ENCODE measurements around the gene LMLN. TPM values are rescaled to one million over a fixed set of nuclear protein-coding genes. Genes with fewer than 3 reads are reported as not detected.
"Not testable (repeated sequence)": the region's sequence is repeated elsewhere in the genome, so short reads cannot be mapped to it uniquely, and the experiment has no call there.

The LMLN gene
- total RNA-seq, 2 experiments from 2014 or later = 1.5 to 1.7 TPM

GRCh38 chr3:197949778-197950676, 10.0 kb upstream of the LMLN start, which contains the start of gene RPL35A:
Gene RPL35A, plus strand, starts transcription at chr3:197950190. Its CDS starts 778 bp downstream, at chr3:197950968.
- Mint-ChIP-seq H3K4me1 (peaks cover 41% of the 10 kb centered on the region), H3K9me3 (ENCODE audit: low read depth) (no peaks in the 10 kb centered on the region), H3K4me3 (peak within 1 kb of the TSS; percentile 98), H3K36me3 (peaks cover 43% of the 10 kb centered on the region), H3K27ac (peak within 1 kb of the TSS; percentile 97), H3K27me3 (no peaks in the 10 kb centered on the region)
- ATAC-seq = peak; percentile 89
- CTCF ChIA-PET = interaction anchor here (1.0 to 1.8 kb wide), 4 partner anchors 7 to 130 kb away, joined by 4 to 6 read pairs (median 4); no protein-coding TSS in a partner anchor
- DNase-seq = peak; percentile 89

GRCh38 chr3:197950677-197951061, 9.3 kb upstream of the LMLN start:
- DNase-seq = no peak
- Mint-ChIP-seq H3K9me3 (ENCODE audit: low read depth) (no peaks in the 10 kb centered on the region), H3K4me1 (peaks cover 41% of the 10 kb centered on the region), H3K27me3 (no peaks in the 10 kb centered on the region), H3K36me3 (peaks cover 47% of the 10 kb centered on the region), H3K4me3 (peak overlapping the region; percentile 98), H3K27ac (peak overlapping the region; percentile 97)
- no peak for ATAC-seq
- CTCF ChIA-PET = interaction anchor here (1.0 to 1.2 kb wide), 2 partner anchors 8 to 44 kb away, joined by 4 to 5 read pairs; no protein-coding TSS in a partner anchor

GRCh38 chr3:197951392-197951990, 8.5 kb upstream of the LMLN start:
- peak overlapping the region; percentile 97 for H3K27ac Mint-ChIP-seq
- DNase-seq (no peak), ATAC-seq (no peak)
- CTCF ChIA-PET = interaction anchor here (1.0 to 1.3 kb wide), 3 partner anchors 8 to 46 kb away, joined by 4 to 7 read pairs (median 5); no protein-coding TSS in a partner anchor
- no peaks in the 10 kb centered on the region for H3K9me3 Mint-ChIP-seq (ENCODE audit: low read depth)
- H3K4me3 Mint-ChIP-seq = peak overlapping the region; percentile 98
- no peaks in the 10 kb centered on the region for H3K27me3 Mint-ChIP-seq
- peaks cover 52% of the 10 kb centered on the region for H3K36me3 Mint-ChIP-seq
- H3K4me1 Mint-ChIP-seq = peaks cover 45% of the 10 kb centered on the region

- no peaks in the 10 kb centered on the region for H3K27me3 Mint-ChIP-seq
- peaks cover 51% of the 10 kb centered on the region for H3K4me1 Mint-ChIP-seq
- peak overlapping the region; percentile 60 for H3K27ac Mint-ChIP-seq
- H3K9me3 Mint-ChIP-seq (ENCODE audit: low read depth) = no peaks in the 10 kb centered on the region
- DNase-seq = no peak
- CTCF ChIA-PET = interaction anchor here (1.3 kb wide), 1 partner anchor 47 kb away, joined by 7 read pairs; no protein-coding TSS in a partner anchor
- ATAC-seq = no peak
- H3K36me3 Mint-ChIP-seq = peaks cover 58% of the 10 kb centered on the region
- H3K4me3 Mint-ChIP-seq = peak overlapping the region; percentile 26
Observed at GRCh38 chr3:197952440-197952839, 7.6 kb upstream of the LMLN start.

GRCh38 chr3:197953325-197953724, 6.7 kb upstream of the LMLN start:
- ATAC-seq (no peak), DNase-seq (no peak)
- Mint-ChIP-seq H3K4me3 (peak overlapping the region; percentile 29), H3K27me3 (no peaks in the 10 kb centered on the region), H3K4me1 (peaks cover 59% of the 10 kb centered on the region), H3K36me3 (peaks cover 63% of the 10 kb centered on the region), H3K27ac (peak overlapping the region; percentile 53), H3K9me3 (ENCODE audit: low read depth) (no peaks in the 10 kb centered on the region)
- CTCF ChIA-PET = interaction anchor here (0.7 to 0.9 kb wide), 2 partner anchors 50 to 241 kb away, joined by 3 read pairs; no protein-coding TSS in a partner anchor

GRCh38 chr3:197953881-197954280, 6.1 kb upstream of the LMLN start:
- Mint-ChIP-seq H3K27me3 (no peaks in the 10 kb centered on the region), H3K36me3 (peaks cover 65% of the 10 kb centered on the region), H3K4me1 (peaks cover 64% of the 10 kb centered on the region), H3K9me3 (ENCODE audit: low read depth) (no peaks in the 10 kb centered on the region), H3K4me3 (no peak overlapping the region), H3K27ac (peak overlapping the region; percentile 53)
- DNase-seq (no peak), ATAC-seq (no peak)
- CTCF ChIA-PET = interaction anchor here (0.7 to 2.0 kb wide), 3 partner anchors 9 to 242 kb away, joined by 3 to 5 read pairs (median 3); no protein-coding TSS in a partner anchor

GRCh38 chr3:197955892-197956477, 4.0 kb upstream of the LMLN start:
- H3K27ac Mint-ChIP-seq = peak overlapping the region; percentile 34

GRCh38 chr3:197956626-197956988, 3.4 kb upstream of the LMLN start:
- Mint-ChIP-seq H3K4me3 (no peak overlapping the region), H3K9me3 (ENCODE audit: low read depth) (no peaks in the 10 kb centered on the region), H3K36me3 (peaks cover 51% of the 10 kb centered on the region), H3K27me3 (peaks cover 2% of the 10 kb centered on the region), H3K4me1 (peaks cover 71% of the 10 kb centered on the region), H3K27ac (no peak overlapping the region)
- no peak for DNase-seq
- ATAC-seq = no peak
- CTCF ChIA-PET = interaction anchor here (1.3 kb wide), 1 partner anchor 124 kb away, joined by 4 read pairs; no protein-coding TSS in a partner anchor

More at GRCh38 chr3:197955892-197956477, 4.0 kb upstream of the LMLN start:
- DNase-seq = no peak
- no peak for ATAC-seq
- peaks cover 56% of the 10 kb centered on the region for H3K36me3 Mint-ChIP-seq
- no peaks in the 10 kb centered on the region for H3K9me3 Mint-ChIP-seq (ENCODE audit: low read depth)
- no peak overlapping the region for H3K4me3 Mint-ChIP-seq
- peaks cover 67% of the 10 kb centered on the region for H3K4me1 Mint-ChIP-seq
- CTCF ChIA-PET = interaction anchor here (1.3 kb wide), 1 partner anchor 124 kb away, joined by 4 read pairs; no protein-coding TSS in a partner anchor
- no peaks in the 10 kb centered on the region for H3K27me3 Mint-ChIP-seq

GRCh38 chr3:197957790-197958133, 2.3 kb upstream of the LMLN start:
- ATAC-seq = no peak
- CTCF ChIA-PET = no interaction called here
- Mint-ChIP-seq H3K27me3 (peaks cover 8% of the 10 kb centered on the region), H3K27ac (peak overlapping the region; percentile 2), H3K4me3 (no peak overlapping the region), H3K4me1 (peaks cover 68% of the 10 kb centered on the region), H3K36me3 (peaks cover 44% of the 10 kb centered on the region), H3K9me3 (ENCODE audit: low read depth) (no peaks in the 10 kb centered on the region)
- no peak for DNase-seq

- ATAC-seq = no peak
- Mint-ChIP-seq H3K36me3 (peaks cover 38% of the 10 kb centered on the region), H3K27me3 (peaks cover 12% of the 10 kb centered on the region), H3K9me3 (ENCODE audit: low read depth) (no peaks in the 10 kb centered on the region), H3K27ac (peak overlapping the region; percentile 64), H3K4me1 (peaks cover 63% of the 10 kb centered on the region), H3K4me3 (peak overlapping the region; percentile 12)
- DNase-seq = no peak
- CTCF ChIA-PET = no interaction called here
Observed at GRCh38 chr3:197958346-197958745, 1.7 kb upstream of the LMLN start.

- not testable (repeated sequence) for H3K9me3 Mint-ChIP-seq (ENCODE audit: low read depth); DNase-seq; ATAC-seq
- peaks cover 12% of the 10 kb centered on the region for H3K27me3 Mint-ChIP-seq
- H3K27ac Mint-ChIP-seq = peak overlapping the region; percentile 64
- CTCF ChIA-PET = interaction anchor here (1.2 kb wide), 1 partner anchor 53 kb away, joined by 3 read pairs; no protein-coding TSS in a partner anchor
- peaks cover 33% of the 10 kb centered on the region for H3K36me3 Mint-ChIP-seq
- H3K4me3 Mint-ChIP-seq = peak overlapping the region; percentile 12
- H3K4me1 Mint-ChIP-seq = peaks cover 58% of the 10 kb centered on the region
Observed at GRCh38 chr3:197958848-197959247, 1.2 kb upstream of the LMLN start.

GRCh38 chr3:197959500-197959890, 522 bp upstream of the LMLN start:
- DNase-seq = no peak
- Mint-ChIP-seq H3K27me3 (peaks cover 12% of the 10 kb centered on the region), H3K27ac (peak overlapping the region; percentile 90), H3K4me3 (peak overlapping the region; percentile 83), H3K36me3 (peaks cover 27% of the 10 kb centered on the region), H3K9me3 (ENCODE audit: low read depth) (no peaks in the 10 kb centered on the region), H3K4me1 (peaks cover 52% of the 10 kb centered on the region)
- CTCF ChIA-PET = interaction anchor here (1.2 kb wide), 1 partner anchor 54 kb away, joined by 3 read pairs; no protein-coding TSS in a partner anchor
- ATAC-seq = no peak
